Fibroblast of skin of abdomen (primary cell): ENCODE measurements around the gene TDRD10.
"Not testable (repeated sequence)": the region's sequence is repeated elsewhere in the genome, so short reads cannot be mapped to it uniquely, and the experiment has no call there.

Source experiments
- DNase-seq: peaks from one replicate; pipeline ENCODE4 v3.0.0-alpha.2; 2013

The TDRD10 gene

DNA sequence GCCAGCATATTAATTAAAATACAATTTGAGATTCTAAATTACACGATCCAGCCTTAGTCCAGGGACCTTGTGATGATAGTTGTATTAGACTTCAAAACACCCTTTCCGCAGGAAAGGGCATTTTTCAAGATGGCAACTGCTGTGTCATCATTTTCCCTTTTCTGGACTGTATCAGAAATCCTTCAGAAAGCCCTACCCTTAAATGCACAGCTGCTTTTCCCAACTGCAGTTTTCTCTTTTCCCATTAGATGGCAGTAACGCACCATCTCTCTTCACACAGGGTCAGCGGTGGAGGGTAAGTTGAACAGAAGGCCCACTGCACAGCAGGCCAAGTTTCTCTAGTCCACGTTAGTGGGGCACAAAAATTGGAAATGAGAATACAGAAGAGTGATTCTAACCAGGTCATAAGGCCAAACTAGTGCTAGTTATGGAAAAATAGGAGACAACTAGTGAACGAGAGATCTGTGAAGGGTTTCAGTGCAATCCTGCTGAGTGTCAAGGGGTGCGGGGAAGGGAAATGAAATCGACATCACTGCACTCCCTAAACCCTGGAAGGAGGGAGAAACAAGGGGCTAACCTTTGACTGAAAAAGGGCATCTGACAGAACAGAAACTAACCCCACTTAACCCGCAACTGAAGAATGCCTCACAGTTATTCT lies 22.1 kb upstream of the TDRD10 start:
- DNase-seq, result peak; percentile 85

DNA sequence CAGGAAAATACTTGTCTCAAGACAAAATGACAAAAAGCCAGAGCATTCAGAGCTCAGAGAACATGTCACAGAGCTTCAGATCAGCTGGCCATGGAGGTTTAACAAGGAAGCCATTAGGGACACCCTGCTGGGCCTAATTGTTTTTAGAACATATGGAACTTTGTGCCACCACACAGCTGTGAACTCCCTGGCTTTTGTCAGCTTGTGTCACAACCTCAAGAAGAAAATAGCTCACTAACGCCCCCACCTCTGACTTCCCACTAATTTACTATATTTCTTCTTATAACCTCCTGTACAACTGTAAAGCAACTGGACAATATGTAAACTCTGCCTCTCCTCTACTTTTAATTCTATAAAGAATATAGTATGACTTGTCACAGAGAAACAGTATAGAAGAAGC lies 21.0 kb upstream of the TDRD10 start:
- no peak for DNase-seq

DNA sequence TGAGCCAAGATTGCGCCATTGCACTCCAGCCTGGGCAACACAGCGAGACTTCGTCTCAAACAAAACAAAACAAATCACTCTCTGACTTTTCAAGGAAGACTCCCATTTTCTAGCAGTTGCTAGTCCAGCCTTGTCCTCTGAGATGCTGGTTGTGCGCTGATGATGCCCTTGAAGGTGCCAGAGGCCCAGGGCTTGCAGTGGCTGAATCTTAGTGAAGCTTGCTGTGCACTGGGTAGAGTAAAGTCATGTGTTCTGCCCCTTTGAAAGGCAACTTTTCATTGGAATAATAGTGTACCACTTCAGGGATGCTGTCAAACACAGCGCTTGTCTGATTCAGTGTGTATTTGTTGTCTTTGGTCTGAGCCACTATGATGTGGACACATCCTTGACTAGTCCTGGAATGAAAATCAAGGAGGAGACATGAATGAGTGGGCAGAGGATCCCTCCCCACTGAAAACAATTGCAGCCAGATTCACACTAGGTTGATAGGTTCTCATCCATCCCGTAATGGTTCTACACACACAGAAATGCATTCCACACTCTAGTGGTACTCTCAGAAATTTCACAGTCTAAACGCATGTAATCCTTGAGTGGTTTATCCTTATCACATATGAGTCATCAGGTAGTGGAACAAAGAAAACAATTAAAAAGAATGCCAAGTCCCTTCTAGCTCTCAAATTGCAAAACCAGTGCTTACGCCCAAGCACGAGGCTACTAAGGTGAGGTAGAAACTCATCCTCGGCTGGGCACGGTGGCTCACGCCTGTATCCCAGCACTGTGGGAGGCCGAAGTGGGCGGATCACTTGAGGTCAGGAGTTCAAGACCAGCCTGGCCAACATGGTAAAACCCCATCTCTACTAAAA lies 17.8 kb upstream of the TDRD10 start:
- no peak for DNase-seq

DNA sequence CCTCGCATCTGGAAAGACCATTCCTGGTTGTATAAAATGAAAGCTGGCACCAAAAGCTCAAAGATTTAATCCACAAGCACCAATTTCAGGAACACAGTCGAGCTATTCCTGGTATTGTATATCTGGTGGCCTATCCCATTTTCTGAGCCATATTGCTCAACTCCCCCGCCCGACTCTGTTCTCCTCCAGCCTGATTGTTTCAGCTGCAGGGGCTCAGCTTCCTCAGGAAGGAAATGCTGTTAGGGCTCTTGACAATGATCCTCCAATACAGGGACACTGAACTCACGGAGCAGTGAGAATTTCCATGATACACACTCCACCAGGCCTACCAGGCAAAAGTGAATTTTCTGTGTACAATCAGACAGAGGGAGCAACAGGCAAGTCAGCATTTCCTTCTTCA lies 16.9 kb upstream of the TDRD10 start:
- DNase-seq, result no peak

DNA sequence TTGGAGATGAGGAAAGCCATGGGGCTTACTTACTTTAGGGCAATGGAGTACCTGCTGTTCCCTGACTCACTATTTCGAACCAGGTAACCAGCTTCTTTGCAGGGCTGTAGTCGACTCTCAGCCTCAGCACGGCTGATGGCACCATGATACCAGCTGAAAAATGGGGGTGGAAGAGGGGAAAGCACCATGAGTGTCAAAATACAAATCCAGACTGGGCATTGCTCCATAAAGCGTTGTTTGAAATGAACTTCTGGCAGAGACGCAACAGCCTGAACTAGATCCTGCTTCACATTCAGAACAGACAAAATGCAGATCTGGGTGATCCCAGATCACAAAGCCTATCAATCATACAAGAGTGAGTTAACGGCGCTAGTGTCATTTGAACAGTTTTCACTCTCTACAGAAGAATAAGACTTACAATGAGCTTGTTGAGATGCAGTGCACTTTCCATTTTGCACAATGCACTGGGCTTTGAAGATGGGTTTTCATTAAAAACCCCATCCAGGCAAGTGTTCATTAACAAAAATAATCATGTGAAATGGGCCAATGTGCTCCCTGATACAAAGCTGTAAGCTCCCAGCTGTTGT lies 16.0 kb upstream of the TDRD10 start:
- no peak for DNase-seq

DNA sequence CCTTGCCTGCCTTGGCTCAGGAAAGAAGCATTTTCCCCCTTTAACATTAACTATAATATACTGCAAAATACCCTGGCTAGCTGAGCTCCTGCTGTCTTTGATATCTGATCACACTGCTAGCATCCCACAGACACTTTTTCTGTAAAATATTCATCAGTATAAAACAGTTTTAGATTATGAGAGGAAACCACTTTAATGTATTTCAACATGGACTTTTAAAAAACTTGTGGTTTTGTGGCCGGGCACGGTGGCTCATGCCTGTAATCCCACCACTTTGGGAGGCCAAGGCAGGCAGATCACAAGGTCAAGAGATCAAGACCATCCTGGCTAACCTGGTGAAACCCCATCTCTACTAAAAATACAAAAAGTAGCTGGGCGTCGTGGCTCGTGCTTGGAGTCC lies 15.3 kb upstream of the TDRD10 start:
- DNase-seq, result not testable (repeated sequence)

DNA sequence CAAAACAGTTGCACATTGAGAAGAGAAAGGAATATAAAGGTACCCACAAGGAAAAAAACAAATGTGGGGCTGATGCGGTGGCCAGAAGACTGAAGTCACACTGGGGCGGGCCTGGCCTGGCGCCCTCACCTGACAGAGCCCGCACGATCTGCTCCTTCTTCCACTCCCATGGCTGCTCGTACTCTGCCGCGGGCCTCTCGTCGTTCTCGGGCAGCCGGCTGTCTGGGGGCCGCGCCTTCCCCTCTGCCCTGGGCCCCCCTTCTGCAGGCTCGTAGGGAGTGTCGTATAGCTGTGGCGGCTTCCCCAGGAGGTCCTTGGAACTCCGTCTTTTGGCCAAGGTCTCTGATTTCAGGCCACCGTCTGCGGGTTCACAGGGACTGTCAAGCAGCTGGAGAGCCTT lies 13.1 kb upstream of the TDRD10 start:
- no peak for DNase-seq

DNA sequence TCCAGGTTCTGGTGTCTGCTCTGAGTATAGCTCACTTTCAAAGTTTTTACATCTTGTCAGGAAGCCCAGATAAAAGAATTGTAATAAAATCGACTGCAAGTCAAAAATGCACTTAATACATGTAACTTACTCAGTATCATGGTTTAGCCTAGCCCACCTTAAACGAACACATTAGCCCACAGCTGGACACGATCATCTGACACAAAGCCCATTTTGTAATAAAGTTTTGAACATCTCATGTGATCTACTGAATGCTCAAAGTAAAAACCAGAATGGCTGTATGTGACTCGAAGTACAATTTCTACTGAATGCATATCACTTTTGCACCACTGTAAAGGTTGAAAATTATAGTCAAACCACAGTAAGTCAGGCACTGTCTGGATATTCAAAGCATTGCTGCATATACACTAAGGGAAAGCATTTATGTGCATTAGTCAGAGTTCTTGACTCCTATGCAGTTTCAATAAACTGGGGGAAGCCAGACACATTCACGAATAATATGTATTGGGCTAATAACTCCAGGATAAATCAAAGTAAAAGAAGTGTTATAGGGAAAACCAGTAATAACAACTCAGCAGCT lies 12.2 kb upstream of the TDRD10 start:
- no peak for DNase-seq

DNA sequence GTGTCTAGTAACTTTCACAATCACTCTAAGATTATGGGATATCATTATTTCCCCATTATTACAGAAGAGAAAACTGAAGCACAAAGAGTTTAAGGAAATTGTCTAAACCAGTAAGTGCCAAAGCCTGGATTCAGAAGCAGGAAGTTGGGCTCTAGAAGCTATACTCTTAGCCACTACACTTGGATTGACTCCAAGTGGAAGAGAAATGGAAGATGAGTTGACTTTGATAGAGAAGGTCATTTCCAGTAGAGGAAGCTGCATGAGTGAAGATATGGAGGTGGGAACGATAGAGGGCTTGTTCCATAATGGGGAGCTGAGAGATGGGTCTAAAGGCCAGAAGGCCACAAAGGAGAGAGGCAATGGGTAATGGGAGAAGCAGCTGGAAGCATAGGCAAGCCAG lies 11.7 kb upstream of the TDRD10 start:
- no peak for DNase-seq

DNA sequence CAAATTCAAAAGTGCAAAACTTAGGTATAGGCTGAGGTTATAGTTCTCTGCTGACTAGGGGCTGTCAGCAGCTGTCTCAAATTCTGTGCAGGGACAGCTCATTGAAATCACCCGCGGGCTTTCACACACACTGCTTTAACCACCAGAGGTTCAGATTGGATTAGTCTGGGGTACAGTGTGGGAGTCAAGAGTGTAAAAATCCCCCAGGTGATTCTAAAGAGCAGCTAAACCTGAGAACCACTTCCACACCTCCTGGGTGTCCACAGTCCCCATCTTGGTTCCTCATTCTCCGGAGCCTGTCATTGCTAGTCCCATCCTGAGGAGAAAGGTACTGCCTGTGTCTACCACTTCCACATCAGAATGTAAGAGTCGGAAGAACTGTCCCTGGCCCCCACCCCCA lies 9.9 kb upstream of the TDRD10 start:
- DNase-seq, result no peak

DNA sequence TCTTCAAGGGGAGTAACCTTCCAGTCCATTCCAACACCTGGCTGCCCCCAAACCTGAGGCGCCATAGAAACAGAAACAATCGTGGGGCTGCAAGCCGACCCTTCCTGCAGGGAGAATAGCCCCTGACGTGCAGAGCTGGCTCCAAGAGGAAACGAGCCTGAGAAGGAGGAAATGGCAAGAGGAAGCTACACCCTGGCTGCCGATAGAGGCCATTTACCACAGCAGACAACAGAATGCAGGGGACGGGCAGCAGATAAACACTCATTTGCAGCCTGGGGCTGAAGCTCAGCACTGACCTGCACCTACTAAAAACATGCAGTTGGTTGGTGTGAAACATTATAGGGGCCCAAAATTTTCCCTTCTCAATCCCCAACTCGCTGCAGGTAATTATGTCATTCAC lies 8.7 kb upstream of the TDRD10 start:
- DNase-seq, result no peak

DNA sequence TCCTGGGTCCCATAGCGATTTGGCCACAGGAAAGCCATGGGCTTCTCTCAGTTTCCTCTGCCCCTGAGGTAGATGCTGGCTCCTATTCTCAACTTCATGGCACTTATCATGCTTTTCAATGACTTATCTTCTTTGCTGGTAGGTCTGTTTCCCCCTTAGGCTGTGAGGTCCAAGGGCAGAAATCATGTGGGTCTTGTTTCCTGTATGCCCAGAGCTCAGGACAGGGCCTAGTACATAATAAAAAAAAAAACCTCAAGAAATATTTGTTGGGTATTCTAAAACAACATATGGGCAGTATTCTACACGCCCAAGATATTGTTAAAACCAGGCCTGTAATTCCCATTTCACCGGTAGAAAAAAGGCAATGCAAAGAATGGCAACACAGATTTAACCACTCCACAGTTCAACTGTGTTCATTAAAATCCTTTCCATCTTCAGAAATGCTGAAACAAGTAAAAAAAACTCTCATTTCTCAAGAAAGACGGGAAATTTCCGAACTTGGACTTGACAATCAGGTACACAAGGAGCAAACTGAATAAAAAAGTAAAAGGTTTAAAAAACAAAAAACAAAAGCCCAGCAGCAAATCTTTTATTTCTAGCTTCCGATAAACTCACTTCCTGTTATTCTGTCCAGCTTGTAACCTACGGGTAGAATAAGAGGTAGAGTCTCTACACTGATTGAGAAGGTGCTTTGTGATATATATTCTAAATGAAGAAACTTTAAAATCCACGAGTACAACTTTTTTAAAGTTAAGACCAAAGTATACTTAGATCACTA lies 6.3 kb upstream of the TDRD10 start:
- DNase-seq, result no peak

DNA sequence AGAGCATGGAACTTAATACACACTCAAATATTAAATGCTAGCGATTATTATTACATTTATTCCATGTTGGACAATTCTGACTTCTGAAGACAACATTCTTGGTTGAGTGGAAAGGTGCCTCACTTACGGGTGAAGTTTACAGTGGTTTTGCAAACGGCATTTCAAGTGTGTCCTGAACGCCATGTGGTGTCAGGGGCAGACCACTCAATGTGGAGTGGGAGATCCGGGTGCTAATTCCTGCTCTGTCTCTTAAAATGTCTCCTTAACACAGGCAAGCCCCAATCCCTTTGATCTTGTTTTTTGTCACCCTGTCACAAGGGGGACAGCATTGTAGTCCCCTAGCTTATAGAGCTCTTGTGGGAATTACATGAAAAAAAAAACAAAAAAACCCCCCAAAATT lies 5.6 kb upstream of the TDRD10 start:
- no peak for DNase-seq

DNA sequence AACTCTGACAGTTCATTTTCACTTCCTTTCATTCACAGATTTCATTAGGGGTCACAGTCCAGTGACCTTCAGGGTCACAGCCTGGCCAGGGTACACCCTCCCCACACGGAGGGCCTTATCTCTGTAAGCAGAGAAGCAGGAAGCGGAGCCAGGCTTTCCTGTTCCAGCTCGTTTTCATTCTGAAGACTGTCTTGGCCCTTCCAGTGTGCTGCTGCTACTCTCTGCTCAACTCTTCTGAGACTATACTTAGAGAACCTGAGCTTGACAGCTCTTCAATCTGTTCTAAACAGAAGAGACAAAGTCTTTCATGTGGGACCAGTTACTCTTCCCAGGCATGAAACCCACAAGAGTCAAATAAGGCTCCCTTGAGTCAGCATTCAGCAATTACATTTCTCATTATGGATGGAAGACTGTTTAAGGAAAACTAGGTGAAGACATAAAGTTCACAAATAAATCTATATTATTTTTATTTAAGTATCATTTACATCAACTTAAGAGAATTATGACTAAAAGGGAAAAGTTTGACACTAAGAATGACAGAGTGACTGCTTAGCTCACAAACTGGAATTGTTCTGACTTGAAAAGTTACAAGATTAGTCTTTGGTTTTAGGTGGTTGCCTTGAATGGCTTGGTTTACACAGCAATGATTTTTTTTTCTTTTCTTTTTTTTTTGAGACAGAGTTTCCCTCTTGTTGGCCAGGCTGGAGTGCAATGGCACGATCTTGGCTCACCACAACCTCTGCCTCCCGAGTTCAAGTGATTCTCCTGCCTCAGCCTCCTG lies 4.8 kb upstream of the TDRD10 start:
- DNase-seq, result no peak

DNA sequence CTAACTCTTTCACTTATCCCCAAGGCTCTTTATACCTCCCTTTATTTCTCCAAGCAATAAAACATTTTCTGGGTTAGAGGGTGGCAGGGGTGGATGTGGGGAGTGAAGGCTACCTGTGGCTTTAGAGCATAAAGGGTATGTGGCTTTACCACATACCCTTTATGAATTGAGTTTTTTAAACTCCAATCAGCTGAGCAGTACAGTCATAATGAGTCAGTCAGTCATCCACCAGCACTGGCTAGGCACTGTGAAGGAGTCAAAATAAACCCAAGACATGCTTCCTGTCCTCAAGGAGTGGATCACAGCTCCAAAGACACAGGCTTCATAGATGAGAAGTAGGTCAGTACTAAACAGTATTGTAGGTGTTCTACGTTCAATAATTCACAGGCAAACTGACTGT lies 2.6 kb upstream of the TDRD10 start:
- DNase-seq, result no peak

DNA sequence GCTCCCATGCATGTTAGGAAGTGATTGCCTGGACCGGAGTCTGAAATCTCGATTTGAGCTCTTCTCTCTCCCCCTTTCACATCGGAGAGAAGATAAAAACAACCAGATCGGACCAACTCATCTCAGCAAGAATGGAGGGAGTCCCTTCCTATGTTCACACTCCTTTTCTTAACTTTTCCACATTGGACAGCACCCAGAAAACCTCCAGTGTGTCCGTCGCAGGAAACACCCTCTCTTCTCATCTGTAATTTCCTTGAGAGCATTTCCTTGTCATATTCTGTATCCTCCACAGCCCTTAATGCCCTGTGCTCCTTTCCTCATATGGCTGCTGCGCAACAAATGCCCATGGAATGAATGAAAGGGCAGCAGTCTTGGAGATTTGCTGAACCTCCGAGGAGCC lies 1.5 kb upstream of the TDRD10 start:
- DNase-seq, result no peak

DNA sequence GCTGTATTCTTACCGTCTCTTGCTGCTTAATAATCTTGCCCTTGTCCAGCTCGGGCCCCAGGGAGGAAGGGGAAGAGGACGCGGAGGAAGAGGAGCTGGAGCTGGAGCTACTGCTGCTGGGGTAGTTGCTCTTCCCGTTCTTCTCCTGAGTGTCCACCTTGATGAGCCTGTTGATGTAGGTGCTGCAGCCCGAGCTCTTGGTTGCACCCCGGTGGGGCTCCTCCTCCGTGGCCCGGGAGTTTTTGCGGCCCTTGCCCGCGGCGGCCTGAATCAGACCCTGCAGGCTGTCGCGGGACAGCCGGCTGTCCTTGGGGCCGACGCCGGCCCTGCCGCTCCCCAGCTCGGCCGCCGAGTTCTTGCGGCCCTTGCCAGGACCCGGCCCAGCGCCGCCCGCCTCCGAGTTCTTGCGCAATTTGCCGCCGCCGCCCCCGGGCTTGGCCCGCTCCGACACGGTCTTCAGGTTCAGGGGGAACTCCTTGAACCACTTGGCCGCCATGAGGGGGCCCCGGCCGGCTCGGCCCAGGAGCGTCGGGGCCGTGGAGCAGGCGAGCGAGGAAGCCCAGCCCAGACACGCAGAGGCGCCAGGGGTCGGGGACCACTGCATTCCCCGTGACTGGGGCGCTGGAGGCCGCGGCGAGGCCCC lies 475 bp upstream of the TDRD10 start:
- no peak for DNase-seq

DNA sequence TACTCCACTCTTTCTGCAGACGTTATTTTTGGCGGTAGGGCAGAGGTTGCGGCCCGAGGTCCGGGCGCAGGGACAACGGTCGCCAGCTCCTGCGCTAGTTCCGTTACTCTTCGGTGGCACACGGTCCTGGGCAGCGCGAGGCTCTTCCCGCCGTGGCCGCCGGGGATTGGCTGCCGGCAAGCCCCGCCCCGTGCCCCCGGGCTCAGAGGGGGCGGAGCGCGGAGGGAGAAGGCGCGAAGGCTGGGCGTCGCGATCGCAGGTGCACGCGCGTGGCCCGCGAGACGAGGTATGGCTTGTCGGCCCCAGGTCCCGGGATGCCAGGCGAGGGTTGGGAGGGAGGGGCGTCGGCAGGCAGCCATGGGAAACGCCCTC lies 711 bp downstream of the TDRD10 start:
- DNase-seq, result no peak

DNA sequence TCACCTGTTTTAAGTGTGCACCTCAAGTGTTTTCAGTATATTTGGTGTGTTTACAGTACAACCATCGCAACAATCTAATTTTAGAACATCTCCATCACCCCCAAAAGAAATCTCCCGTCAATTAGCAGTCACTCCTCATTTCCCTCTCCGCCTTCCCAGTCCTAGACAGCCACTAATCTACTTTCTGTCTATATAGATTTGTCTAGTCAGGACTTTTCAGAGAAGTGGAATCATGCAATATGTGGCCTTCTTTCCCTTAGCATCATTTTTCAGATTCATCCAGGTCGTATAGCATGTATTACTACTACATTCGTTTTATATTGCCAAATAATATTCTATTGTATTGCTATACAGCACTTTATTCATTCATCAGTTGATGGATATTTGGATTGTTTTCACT lies 1.9 kb downstream of the TDRD10 start:
- DNase-seq, result no peak

DNA sequence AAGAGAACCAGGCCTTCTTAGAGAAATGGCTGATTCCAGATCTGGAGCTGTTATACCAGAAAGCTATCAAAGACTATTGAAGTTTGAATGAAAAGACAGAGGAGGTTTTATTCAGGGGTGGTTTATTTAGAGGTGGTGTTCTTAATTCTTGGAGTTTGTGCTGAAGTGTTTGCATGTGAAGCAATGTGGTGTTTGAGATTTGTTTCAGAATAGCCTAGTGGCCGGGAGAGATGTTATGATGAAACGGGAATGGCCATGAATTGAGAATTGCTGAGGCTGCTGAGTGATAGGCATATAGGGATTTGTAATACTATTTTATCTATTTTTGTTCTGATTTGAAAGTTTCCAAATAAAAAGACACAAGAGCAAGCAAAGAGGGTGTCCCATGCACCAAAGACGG lies 10.7 kb downstream of the TDRD10 start:
- DNase-seq, result no peak

DNA sequence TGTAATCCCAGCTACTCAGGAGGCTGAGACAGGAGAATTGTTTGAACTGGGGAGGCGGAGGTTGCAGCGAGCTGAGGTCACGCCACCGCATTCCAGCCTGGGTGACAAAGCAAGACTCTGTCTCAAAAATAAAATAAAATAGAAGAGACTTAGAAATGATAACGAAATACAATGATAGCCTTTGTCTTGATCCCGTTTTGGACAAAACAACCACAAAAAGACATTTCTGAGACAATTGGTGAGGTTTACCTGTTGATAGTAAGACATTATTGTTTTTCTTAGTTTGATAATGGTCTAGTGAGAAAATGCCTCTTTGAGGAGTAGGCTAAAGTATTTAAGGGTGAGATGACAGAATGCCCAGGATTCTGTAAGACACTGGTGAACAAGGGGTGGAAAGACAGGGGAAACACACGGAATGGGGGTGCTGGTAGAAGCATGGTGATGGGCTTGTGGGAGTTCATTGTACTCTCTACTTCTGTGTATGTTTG lies 12.1 kb downstream of the TDRD10 start:
- DNase-seq, result no peak
